Activated CD4-positive, alpha-beta T cell treated with anti-CD3 and anti-CD28 coated beads for 36 hours (primary cell): Measurements from ENCODE around the gene RERE. TPM values are rescaled to one million over a fixed set of nuclear protein-coding genes. Genes with fewer than 3 reads are reported as not detected.
A peak's percentile ranks its signal among the peaks of the same experiment; 100 is the strongest.

Source experiments
- ATAC-seq: fragments of 200-7000 bp; cut with Tn5 transposase; one replicate; pipeline ENCODE4 v1.10.0; 2021; ENCODE audit warnings: mild to moderate bottlenecking, moderate library complexity
- CTCF ChIA-PET: fragments of 350-600 bp; sonication (Branson Sonifier 250); formaldehyde crosslinking; loops from one replicate; lab custom pipeline; 2021; ENCODE audit warnings: antibody characterized with exemption; lab: Charles Lee
- POLR2A ChIA-PET: fragments of 350-600 bp; sonication (Branson Sonifier 250); formaldehyde crosslinking; loops from one replicate; lab custom pipeline; 2021; ENCODE audit warnings: antibody characterized with exemption, inconsistent platforms; lab: Charles Lee
- DNase-seq: peaks from one replicate; pipeline ENCODE4 v3.0.0-alpha.2; 2020
- H3K27ac Mint-ChIP-seq: one replicate; pipeline ENCODE4 v1.8.0; 2021; ENCODE audit warnings: mixed read lengths
- H3K27me3 Mint-ChIP-seq: one replicate; pipeline ENCODE4 v1.8.0; 2021; ENCODE audit warnings: mixed read lengths
- H3K36me3 Mint-ChIP-seq: one replicate; pipeline ENCODE4 v1.8.0; 2021; ENCODE audit warnings: low read depth, mixed read lengths
- H3K4me1 Mint-ChIP-seq: one replicate; pipeline ENCODE4 v1.8.0; 2021; ENCODE audit warnings: mixed read lengths
- H3K4me3 Mint-ChIP-seq: one replicate; pipeline ENCODE4 v1.8.0; 2021; ENCODE audit warnings: mild to moderate bottlenecking, moderate library complexity, mixed read lengths
- H3K9me3 Mint-ChIP-seq: one replicate; pipeline ENCODE4 v1.8.0; 2021; ENCODE audit warnings: low read depth, mixed read lengths
- intact Hi-C, 2 experiments: fragments of 100-400 bp; cut with DNase I in 1 of 2; cut with micrococcal nuclease in 1 of 2; formaldehyde crosslinking; loops; one replicate each; pipeline versions ENCODE4 v1.14.2 to v1.15.1; 2022 to 2024; cut with DNase I, micrococcal nuclease
- total RNA-seq, 2 experiments: library from RNA; stranded (reverse); gene quantifications; one replicate each; pipeline ENCODE4 v1.2.3, GENCODE V29; 2021

Gene RERE
- total RNA-seq, 2 experiments from 2014 or later, result 57.4 to 71.6 TPM

- Mint-ChIP-seq H3K27me3 (no peaks in the 10 kb centered on the region), H3K4me1 (peaks cover 30% of the 10 kb centered on the region), H3K4me3 (no peak overlapping the region), H3K27ac (peak overlapping the region; percentile 16), H3K9me3 (no peaks in the 10 kb centered on the region), H3K36me3 (peaks cover 54% of the 10 kb centered on the region)
- intact Hi-C loops, result no loop called here
- CTCF ChIA-PET, result interaction anchor here (0.6 kb wide), 1 partner anchor 56 kb away, joined by 3 read pairs; no protein-coding TSS in a partner anchor
- DNase-seq (no peak), ATAC-seq (no peak)
- POLR2A ChIA-PET, result no interaction called here
Measured at GRCh38 chr1:8415526-8416278, 401.7 kb downstream of the RERE start.

DNA sequence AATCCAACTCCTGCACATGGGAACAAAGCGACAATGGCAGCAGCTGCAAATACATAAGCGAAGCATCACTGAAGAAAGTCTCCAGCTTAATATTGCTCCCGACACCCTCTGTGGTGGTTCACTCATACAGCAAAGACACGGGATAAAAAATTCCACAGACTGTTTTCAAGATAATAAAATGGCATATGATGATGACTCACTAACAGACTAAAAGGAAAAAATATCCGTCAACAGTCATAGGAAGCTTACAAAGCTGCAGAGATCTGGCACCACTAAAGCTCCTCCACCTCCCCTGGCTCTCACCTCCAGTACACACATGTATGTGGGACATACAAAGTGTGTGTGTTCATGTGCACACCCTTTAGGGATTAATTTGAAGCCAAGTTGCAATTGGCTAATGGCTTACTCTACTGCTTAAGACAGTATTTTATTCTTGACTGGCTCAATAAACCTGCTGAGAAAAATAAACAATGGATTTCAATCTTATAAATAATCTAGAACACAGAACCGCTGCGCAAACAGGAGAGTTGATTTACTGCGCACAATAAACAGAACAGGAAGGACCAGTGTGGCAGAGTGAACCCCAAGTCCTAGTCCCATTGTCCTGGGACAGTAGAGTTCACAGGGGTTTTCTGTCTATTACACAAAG, 405.1 kb downstream of the RERE start:
- ChIA-PET POLR2A (no interaction called here), CTCF (interaction anchor here (0.6 to 3.9 kb wide), 3 partner anchors 8 to 560 kb away, joined by 3 to 34 read pairs (median 3); no protein-coding TSS in a partner anchor)
- no peak overlapping the region for H3K27ac Mint-ChIP-seq

GRCh38 chr1:8411803-8412182, 405.6 kb downstream of the RERE start:
- Mint-ChIP-seq H3K36me3 (peaks cover 50% of the 10 kb centered on the region), H3K27ac (no peak overlapping the region), H3K4me3 (no peak overlapping the region), H3K9me3 (no peaks in the 10 kb centered on the region), H3K4me1 (peaks cover 63% of the 10 kb centered on the region), H3K27me3 (no peaks in the 10 kb centered on the region)
- ATAC-seq (no peak), DNase-seq (no peak)
- ChIA-PET CTCF (interaction anchor here (0.6 to 3.9 kb wide), 3 partner anchors 9 to 438 kb away, joined by 3 to 34 read pairs (median 4); no protein-coding TSS in a partner anchor), POLR2A (no interaction called here)
- intact Hi-C loops, result no loop called here

More for the DNA sequence above, 405.1 kb downstream of the RERE start:
- DNase-seq, result no peak
- Mint-ChIP-seq H3K36me3 (peaks cover 50% of the 10 kb centered on the region), H3K4me1 (peaks cover 63% of the 10 kb centered on the region), H3K9me3 (no peaks in the 10 kb centered on the region), H3K27me3 (no peaks in the 10 kb centered on the region), H3K4me3 (no peak overlapping the region)
- intact Hi-C loops, result no loop called here
- ATAC-seq, result no peak

DNA sequence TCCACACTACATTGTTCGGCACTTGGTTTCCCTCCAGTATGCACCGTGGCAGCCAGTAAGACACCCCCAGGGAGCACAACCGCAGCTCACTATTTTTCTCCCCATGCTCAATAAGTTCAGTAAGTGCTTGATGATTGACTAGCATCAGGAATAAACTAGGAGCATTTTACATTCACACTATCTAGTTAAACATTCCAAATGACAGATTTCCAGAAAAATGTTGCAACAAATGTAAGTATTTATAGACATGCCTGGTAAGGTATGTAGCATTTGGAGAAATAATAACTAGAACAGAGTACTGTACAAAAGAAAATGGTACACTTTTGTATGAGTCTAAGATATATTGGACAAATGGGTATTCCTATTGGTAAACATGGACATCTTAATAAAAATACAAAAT, 406.6 kb downstream of the RERE start:
- H3K4me3 Mint-ChIP-seq, result no peak overlapping the region
- CTCF ChIA-PET, result interaction anchor here (0.8 to 3.9 kb wide), 4 partner anchors 10 to 439 kb away, joined by 3 to 34 read pairs (median 4); no protein-coding TSS in a partner anchor
- no peaks in the 10 kb centered on the region for H3K9me3 Mint-ChIP-seq
- ATAC-seq (no peak), DNase-seq (no peak)
- H3K36me3 Mint-ChIP-seq, result peaks cover 50% of the 10 kb centered on the region
- intact Hi-C loops, result no loop called here
- POLR2A ChIA-PET, result interaction anchor here (1.6 kb wide), 1 partner anchor 8 kb away, joined by 4 read pairs; no protein-coding TSS in a partner anchor
- peak overlapping the region; percentile 3 for H3K27ac Mint-ChIP-seq
- H3K27me3 Mint-ChIP-seq, result no peaks in the 10 kb centered on the region
- peaks cover 59% of the 10 kb centered on the region for H3K4me1 Mint-ChIP-seq

- ChIA-PET CTCF (interaction anchor here (0.6 to 3.9 kb wide), 21 partner anchors 8 to 595 kb away, joined by 3 to 34 read pairs (median 3); no protein-coding TSS in a partner anchor), POLR2A (interaction anchor here (1.0 to 1.6 kb wide), 2 partner anchors 10 to 12 kb away, joined by 4 read pairs; no protein-coding TSS in a partner anchor)
- peaks cover 47% of the 10 kb centered on the region for H3K36me3 Mint-ChIP-seq
- H3K4me3 Mint-ChIP-seq, result no peak overlapping the region
- H3K4me1 Mint-ChIP-seq, result peaks cover 58% of the 10 kb centered on the region
- no peaks in the 10 kb centered on the region for H3K9me3 Mint-ChIP-seq
- H3K27ac Mint-ChIP-seq, result peak overlapping the region; percentile 77
- no peak for ATAC-seq
- intact Hi-C loops, result loop anchor here in 1 of 2 experiments (5.0 kb wide), 1 partner anchor 263 kb away; no protein-coding TSS in a partner anchor
- DNase-seq, result no peak
- H3K27me3 Mint-ChIP-seq, result no peaks in the 10 kb centered on the region
Measured at GRCh38 chr1:8409606-8410005, 407.8 kb downstream of the RERE start.

DNA sequence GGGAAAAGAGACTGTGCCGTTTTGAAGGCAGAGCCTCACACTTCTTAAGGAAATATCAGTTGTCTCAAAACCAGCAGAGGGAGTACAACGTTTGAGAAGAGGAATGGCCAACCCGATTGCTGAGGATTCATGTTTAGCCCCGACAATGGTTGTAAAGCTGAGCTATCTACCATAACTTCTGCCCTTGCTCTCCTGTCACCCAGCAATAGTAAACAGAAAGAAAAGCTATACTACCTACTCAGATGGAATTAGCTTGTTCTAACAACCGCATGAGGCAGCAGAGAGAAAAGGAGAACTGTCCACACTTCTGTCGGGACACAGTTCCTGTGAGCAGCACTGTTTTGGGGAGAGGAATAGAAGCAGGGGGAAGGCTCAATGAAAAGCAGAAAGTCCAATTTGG, 408.3 kb downstream of the RERE start:
- Mint-ChIP-seq H3K4me1 (peaks cover 61% of the 10 kb centered on the region), H3K4me3 (peak overlapping the region; percentile 33), H3K9me3 (no peaks in the 10 kb centered on the region), H3K36me3 (peaks cover 46% of the 10 kb centered on the region), H3K27ac (peak overlapping the region; percentile 77), H3K27me3 (no peaks in the 10 kb centered on the region)
- ATAC-seq (peak; percentile 69), DNase-seq (peak; percentile 23)
- ChIA-PET CTCF (interaction anchor here (0.6 to 3.9 kb wide), 22 partner anchors 9 to 595 kb away, joined by 3 to 34 read pairs (median 3); no protein-coding TSS in a partner anchor), POLR2A (interaction anchor here (1.0 kb wide), 1 partner anchor 12 kb away, joined by 4 read pairs; no protein-coding TSS in a partner anchor)
- intact Hi-C loops, result loop anchor here in 1 of 2 experiments (5.0 kb wide), 1 partner anchor 263 kb away; no protein-coding TSS in a partner anchor

DNA sequence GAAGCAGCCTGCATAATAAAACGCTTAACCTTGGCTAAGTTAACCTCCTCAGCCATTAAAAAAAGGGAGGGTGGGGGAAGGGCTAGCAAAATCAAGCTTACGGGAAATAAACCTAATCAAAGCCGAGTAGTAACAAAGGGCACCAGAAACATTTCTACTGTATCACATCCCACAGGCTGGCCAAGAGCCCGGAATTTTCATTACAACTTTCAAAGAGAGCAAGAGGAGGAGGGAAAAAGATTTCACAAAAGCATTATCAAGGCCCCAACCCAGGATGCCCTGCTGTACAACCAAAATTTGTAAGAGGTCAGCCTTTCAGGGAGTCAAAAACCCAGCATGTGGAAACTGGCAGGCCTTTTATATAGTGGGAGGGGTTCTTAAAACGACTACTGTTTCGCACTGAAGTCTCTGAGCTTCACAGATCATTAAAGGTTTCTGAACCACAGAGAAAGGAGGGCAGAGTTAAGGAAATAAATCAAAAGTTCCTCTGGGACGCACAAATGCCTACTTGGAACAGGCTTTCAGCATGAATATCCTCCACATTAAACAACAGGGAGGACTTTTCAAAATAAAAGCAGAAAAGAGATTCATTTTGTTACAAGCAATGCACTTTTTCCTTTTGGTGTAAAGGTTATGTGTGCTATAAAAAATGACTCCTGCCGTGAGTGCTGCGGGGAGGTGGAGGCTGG, 409.1 kb downstream of the RERE start:
- peak; percentile 49 for ATAC-seq
- Mint-ChIP-seq H3K27ac (peak overlapping the region; percentile 77), H3K4me1 (peaks cover 61% of the 10 kb centered on the region), H3K4me3 (peak overlapping the region; percentile 33), H3K27me3 (no peaks in the 10 kb centered on the region), H3K9me3 (no peaks in the 10 kb centered on the region), H3K36me3 (peaks cover 39% of the 10 kb centered on the region)
- intact Hi-C loops, result loop anchor here in 1 of 2 experiments (5.0 kb wide), 1 partner anchor 264 kb away; no protein-coding TSS in a partner anchor
- ChIA-PET POLR2A (no interaction called here), CTCF (interaction anchor here (1.0 to 2.4 kb wide), 9 partner anchors 10 to 118 kb away, joined by 3 to 10 read pairs (median 3); no protein-coding TSS in a partner anchor)
- DNase-seq, result no peak

DNA sequence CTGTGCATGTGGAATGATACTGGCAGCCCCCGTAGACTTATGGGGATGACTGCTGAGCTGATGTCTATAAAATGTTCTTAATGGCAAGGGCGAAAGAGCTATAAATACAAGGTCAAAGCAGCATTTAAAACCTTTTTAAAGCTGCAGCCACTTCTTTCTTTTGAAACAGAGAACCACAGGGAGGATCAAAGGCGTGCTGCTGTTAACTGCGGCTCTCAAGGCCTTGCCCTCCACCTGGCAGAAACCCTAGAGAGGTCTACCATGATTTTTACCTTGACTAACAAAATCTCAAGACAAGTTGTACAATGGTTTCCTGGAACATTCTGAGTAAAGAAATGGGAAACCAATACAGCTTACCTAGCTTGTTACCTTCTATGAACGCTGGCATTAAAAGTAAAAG, 409.8 kb downstream of the RERE start:
- POLR2A ChIA-PET, result no interaction called here
- Mint-ChIP-seq H3K9me3 (no peaks in the 10 kb centered on the region), H3K4me3 (no peak overlapping the region), H3K4me1 (peaks cover 58% of the 10 kb centered on the region), H3K27me3 (no peaks in the 10 kb centered on the region), H3K27ac (peak overlapping the region; percentile 77), H3K36me3 (peaks cover 37% of the 10 kb centered on the region)
- intact Hi-C loops, result loop anchor here in 1 of 2 experiments (5.0 kb wide), 1 partner anchor 265 kb away; no protein-coding TSS in a partner anchor
- DNase-seq (no peak), ATAC-seq (no peak)
- CTCF ChIA-PET, result interaction anchor here (0.8 to 2.4 kb wide), 7 partner anchors 10 to 117 kb away, joined by 3 to 9 read pairs (median 4); no protein-coding TSS in a partner anchor

DNA sequence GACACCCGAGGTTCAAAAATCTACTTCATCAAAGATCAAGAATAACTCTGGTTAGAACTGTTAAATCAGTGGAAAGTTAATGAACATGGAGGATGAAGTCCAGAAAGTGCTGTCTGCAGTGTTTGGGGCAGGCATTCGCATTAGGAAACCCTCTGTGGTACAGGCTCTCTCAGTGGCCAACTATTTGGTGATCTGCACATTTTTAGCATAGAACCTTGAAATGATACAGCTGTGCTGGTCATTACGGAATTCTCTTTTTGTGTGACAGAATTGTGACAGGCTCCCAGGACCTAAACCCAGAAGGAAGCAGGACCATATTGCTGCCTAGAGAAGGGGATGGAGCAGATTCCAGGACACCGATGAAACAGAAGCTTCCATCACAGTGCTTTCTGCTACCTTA, 410.5 kb downstream of the RERE start:
- intact Hi-C loops, result loop anchor here in 1 of 2 experiments (5.0 kb wide), 1 partner anchor 265 kb away; no protein-coding TSS in a partner anchor
- ChIA-PET POLR2A (no interaction called here), CTCF (interaction anchor here (0.7 to 1.5 kb wide), 7 partner anchors 9 to 442 kb away, joined by 3 to 5 read pairs (median 4); no protein-coding TSS in a partner anchor)
- Mint-ChIP-seq H3K4me1 (peaks cover 51% of the 10 kb centered on the region), H3K9me3 (no peaks in the 10 kb centered on the region), H3K4me3 (no peak overlapping the region), H3K27ac (peak overlapping the region; percentile 29), H3K27me3 (no peaks in the 10 kb centered on the region), H3K36me3 (peaks cover 38% of the 10 kb centered on the region)
- DNase-seq, result no peak
- no peak for ATAC-seq

- intact Hi-C loops, result loop anchor here in 1 of 2 experiments (5.0 kb wide), 1 partner anchor 266 kb away; no protein-coding TSS in a partner anchor
Measured at GRCh38 chr1:8406011-8406410, 411.4 kb downstream of the RERE start.

More at GRCh38 chr1:8406011-8406410, 411.4 kb downstream of the RERE start:
- ATAC-seq (no peak), DNase-seq (no peak)
- CTCF ChIA-PET, result no interaction called here
- H3K27ac Mint-ChIP-seq, result no peak overlapping the region
- H3K4me1 Mint-ChIP-seq, result peaks cover 48% of the 10 kb centered on the region
- H3K36me3 Mint-ChIP-seq, result peaks cover 37% of the 10 kb centered on the region
- no peak overlapping the region for H3K4me3 Mint-ChIP-seq
- H3K9me3 Mint-ChIP-seq, result no peaks in the 10 kb centered on the region
- POLR2A ChIA-PET, result no interaction called here
- no peaks in the 10 kb centered on the region for H3K27me3 Mint-ChIP-seq
